K562 (cell line): Measurements from ENCODE around the gene RABGAP1.

Source experiments
- CBX2 ChIP-seq: fragments of 200-600 bp; sonication (generic); IDR thresholded peaks from one replicate; pipeline ENCODE4 v1.6.1; 2012; ENCODE audit warnings: mild to moderate bottlenecking, low read length, inconsistent platforms; ENCODE audit not compliant: insufficient read depth, poor library complexity, severe bottlenecking
- CHD2 ChIP-seq: IDR thresholded peaks from 2 replicates; pipeline ENCODE4 v1.6.1; 2011; ENCODE audit warnings: low read depth, low read length
- GABPA ChIP-seq: fragments of 200-800 bp; sonication (Bioruptor generic); conservative IDR thresholded peaks from 2 replicates; pipeline ENCODE4 v1.6.1; 2016; ENCODE audit warnings: low read depth, missing genetic modification characterization, missing compliant biosample characterization
- POLR2A ChIP-seq: fragments of 450-650 bp; conservative IDR thresholded peaks from 2 replicates; pipeline ENCODE4 v1.6.1; 2016
- POU5F1 ChIP-seq: fragments of 150-350 bp; IDR thresholded peaks from 2 replicates; pipeline ENCODE4 v1.6.1; 2014; ENCODE audit warnings: borderline replicate concordance, low read length, low read depth, mild to moderate bottlenecking; ENCODE audit not compliant: partially characterized antibody
- PURB ChIP-seq: sonication (generic); formaldehyde crosslinking; IDR thresholded peaks from 2 replicates; pipeline ENCODE4 v1.9.0; 2021; ENCODE audit warnings: low read depth, mild to moderate bottlenecking, missing genetic modification reagents
- SRSF1 ChIP-seq: fragments of 200-400 bp; formaldehyde crosslinking; IDR thresholded peaks from 2 replicates; pipeline ENCODE4 v1.6.1; 2017; ENCODE audit warnings: mild to moderate bottlenecking, low read depth, low read length, moderate library complexity
- TBL1XR1 ChIP-seq, 2 experiments: IDR thresholded peaks; 2 replicates each; pipeline ENCODE4 v1.6.1; 2012; ENCODE audit warnings: improper control_type of control experiment in 2 of 2, low read length in 2 of 2, mild to moderate bottlenecking in 1 of 2
- ZNF263 ChIP-seq: sonication (generic); formaldehyde crosslinking; IDR thresholded peaks from 2 replicates; pipeline ENCODE4 v1.8.0; 2022; ENCODE audit warnings: mild to moderate bottlenecking, missing genetic modification reagents, borderline replicate concordance
- ZNF764 ChIP-seq: fragments of 250-450 bp; sonication (Bioruptor Pico); IDR thresholded peaks from 2 replicates; pipeline ENCODE4 v1.4.0; 2020; ENCODE audit warnings: low read depth, mild to moderate bottlenecking, moderate library complexity
- TF ChIP-seq, protein P1 (sequence below), 3 experiments: IDR thresholded peaks in 2 of 3; conservative IDR thresholded peaks in 1 of 3; 2 replicates each; pipeline ENCODE4 v1.5.1; 2011 to 2012; ENCODE audit warnings: low read length in 3 of 3, mild to moderate bottlenecking in 3 of 3, control low read depth in 2 of 3, improper control_type of control experiment in 1 of 3, inconsistent platforms in 1 of 3, low read depth in 1 of 3, mixed read lengths in 1 of 3, moderate library complexity in 1 of 3; ENCODE audit not compliant: insufficient read depth in 2 of 3
- TF ChIP-seq, protein P2 (sequence below): fragments of 150-350 bp; IDR thresholded peaks from 2 replicates; pipeline ENCODE4 v1.6.1; 2014; ENCODE audit warnings: low read depth, mild to moderate bottlenecking, low read length, borderline replicate concordance
- TF ChIP-seq, protein P3 (sequence below): fragments of 450-650 bp; IDR thresholded peaks from 2 replicates; pipeline ENCODE4 v1.6.1; 2016
- TF ChIP-seq, protein P4 (sequence below): sonication (generic); formaldehyde crosslinking; IDR thresholded peaks from 2 replicates; pipeline ENCODE4 v1.9.0; 2022; ENCODE audit warnings: mild to moderate bottlenecking, missing genetic modification reagents

GRCh38 chr9:123098096-123098459 is 157.3 kb downstream of the RABGAP1 start:
- TF ChIP-seq CHD2 (no peak), POLR2A (no peak), TBL1XR1 (IDR thresholded peaks at IDR 0.05; ENCODE audit: low read length in 2 of 2) (no peak), GABPA (tag) (no peak), POU5F1 (no peak), ZNF263 (CRISPR knock-in tag) (no peak), PURB (CRISPR knock-in tag) (no peak), ZNF764 (CRISPR knock-in tag) (no peak), SRSF1 (no peak), CBX2 (no peak)
- TF ChIP-seq, protein P1, sequence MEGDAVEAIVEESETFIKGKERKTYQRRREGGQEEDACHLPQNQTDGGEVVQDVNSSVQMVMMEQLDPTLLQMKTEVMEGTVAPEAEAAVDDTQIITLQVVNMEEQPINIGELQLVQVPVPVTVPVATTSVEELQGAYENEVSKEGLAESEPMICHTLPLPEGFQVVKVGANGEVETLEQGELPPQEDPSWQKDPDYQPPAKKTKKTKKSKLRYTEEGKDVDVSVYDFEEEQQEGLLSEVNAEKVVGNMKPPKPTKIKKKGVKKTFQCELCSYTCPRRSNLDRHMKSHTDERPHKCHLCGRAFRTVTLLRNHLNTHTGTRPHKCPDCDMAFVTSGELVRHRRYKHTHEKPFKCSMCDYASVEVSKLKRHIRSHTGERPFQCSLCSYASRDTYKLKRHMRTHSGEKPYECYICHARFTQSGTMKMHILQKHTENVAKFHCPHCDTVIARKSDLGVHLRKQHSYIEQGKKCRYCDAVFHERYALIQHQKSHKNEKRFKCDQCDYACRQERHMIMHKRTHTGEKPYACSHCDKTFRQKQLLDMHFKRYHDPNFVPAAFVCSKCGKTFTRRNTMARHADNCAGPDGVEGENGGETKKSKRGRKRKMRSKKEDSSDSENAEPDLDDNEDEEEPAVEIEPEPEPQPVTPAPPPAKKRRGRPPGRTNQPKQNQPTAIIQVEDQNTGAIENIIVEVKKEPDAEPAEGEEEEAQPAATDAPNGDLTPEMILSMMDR (IDR thresholded peaks at IDR 0.05 in 2 of 3, conservative IDR thresholded peaks at IDR 0.05 in 1 of 3; ENCODE audit: insufficient read depth in 2 of 3, low read depth in 1 of 3, low read length in 3 of 3), result no peak
- TF ChIP-seq, protein P2, sequence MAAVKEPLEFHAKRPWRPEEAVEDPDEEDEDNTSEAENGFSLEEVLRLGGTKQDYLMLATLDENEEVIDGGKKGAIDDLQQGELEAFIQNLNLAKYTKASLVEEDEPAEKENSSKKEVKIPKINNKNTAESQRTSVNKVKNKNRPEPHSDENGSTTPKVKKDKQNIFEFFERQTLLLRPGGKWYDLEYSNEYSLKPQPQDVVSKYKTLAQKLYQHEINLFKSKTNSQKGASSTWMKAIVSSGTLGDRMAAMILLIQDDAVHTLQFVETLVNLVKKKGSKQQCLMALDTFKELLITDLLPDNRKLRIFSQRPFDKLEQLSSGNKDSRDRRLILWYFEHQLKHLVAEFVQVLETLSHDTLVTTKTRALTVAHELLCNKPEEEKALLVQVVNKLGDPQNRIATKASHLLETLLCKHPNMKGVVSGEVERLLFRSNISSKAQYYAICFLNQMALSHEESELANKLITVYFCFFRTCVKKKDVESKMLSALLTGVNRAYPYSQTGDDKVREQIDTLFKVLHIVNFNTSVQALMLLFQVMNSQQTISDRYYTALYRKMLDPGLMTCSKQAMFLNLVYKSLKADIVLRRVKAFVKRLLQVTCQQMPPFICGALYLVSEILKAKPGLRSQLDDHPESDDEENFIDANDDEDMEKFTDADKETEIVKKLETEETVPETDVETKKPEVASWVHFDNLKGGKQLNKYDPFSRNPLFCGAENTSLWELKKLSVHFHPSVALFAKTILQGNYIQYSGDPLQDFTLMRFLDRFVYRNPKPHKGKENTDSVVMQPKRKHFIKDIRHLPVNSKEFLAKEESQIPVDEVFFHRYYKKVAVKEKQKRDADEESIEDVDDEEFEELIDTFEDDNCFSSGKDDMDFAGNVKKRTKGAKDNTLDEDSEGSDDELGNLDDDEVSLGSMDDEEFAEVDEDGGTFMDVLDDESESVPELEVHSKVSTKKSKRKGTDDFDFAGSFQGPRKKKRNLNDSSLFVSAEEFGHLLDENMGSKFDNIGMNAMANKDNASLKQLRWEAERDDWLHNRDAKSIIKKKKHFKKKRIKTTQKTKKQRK, result no peak
- TF ChIP-seq, protein P3, sequence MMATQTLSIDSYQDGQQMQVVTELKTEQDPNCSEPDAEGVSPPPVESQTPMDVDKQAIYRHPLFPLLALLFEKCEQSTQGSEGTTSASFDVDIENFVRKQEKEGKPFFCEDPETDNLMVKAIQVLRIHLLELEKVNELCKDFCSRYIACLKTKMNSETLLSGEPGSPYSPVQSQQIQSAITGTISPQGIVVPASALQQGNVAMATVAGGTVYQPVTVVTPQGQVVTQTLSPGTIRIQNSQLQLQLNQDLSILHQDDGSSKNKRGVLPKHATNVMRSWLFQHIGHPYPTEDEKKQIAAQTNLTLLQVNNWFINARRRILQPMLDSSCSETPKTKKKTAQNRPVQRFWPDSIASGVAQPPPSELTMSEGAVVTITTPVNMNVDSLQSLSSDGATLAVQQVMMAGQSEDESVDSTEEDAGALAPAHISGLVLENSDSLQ, result no peak
- TF ChIP-seq, protein P4, sequence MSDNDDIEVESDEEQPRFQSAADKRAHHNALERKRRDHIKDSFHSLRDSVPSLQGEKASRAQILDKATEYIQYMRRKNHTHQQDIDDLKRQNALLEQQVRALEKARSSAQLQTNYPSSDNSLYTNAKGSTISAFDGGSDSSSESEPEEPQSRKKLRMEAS, result no peak
